Right cardiac atrium (tissue), 5 donors: ENCODE measurements around the gene ZNF212. TPM values are rescaled to one million over a fixed set of nuclear protein-coding genes. Genes with fewer than 3 reads are reported as not detected.
"Not testable (repeated sequence)": the region's sequence is repeated elsewhere in the genome, so short reads cannot be mapped to it uniquely, and the experiment has no call there.

Source experiments
- ATAC-seq, 2 donors: fragments of 200-7000 bp; cut with Tn5 transposase; one replicate each; pipeline versions ENCODE4 v1.8.0 to v1.9.1; 2020; ENCODE audit warnings: moderate library complexity in 2 of 2, mild to moderate bottlenecking in 1 of 2
- DNase-seq, 3 donors: peaks; one replicate each; pipeline ENCODE4 v3.0.0-alpha.2; 2020
- H3K27ac ChIP-seq: one replicate; pipeline ENCODE4 v1.5.1; 2013; ENCODE audit warnings: mild to moderate bottlenecking, low read length, control low read depth, moderate library complexity
- H3K27me3 ChIP-seq: one replicate; pipeline ENCODE4 v1.6.1; 2013; ENCODE audit not compliant: control insufficient read depth, insufficient read depth
- H3K4me1 ChIP-seq: one replicate; pipeline ENCODE4 v1.6.1; 2013; ENCODE audit warnings: low read length; ENCODE audit not compliant: control insufficient read depth, insufficient read depth
- H3K4me3 ChIP-seq: one replicate; pipeline ENCODE4 v1.5.1; 2013; ENCODE audit warnings: low read length, control low read depth
- H3K9me3 ChIP-seq: one replicate; pipeline ENCODE4 v1.6.1; 2013; ENCODE audit warnings: low read length; ENCODE audit not compliant: control insufficient read depth
- WGBS: extraction: QIAGEN DNeasy Blood & Tissue Kit; methylation state at CpG from one replicate; pipeline ENCODE4 v1.1.7; 2013; 5-methylcytosine and 5-hydroxymethylcytosine counted together
- intact Hi-C, 4 donors: fragments of 100-400 bp; cut with DNase I; formaldehyde crosslinking; loops; one replicate each; pipeline versions ENCODE4 v1.11.0 to v1.14.0; 2022 to 2023
- polyA plus RNA-seq: library from polyadenylated mRNA; stranded (reverse); fragments of 200-250 nt; gene quantifications from one replicate; pipeline ENCODE4 v1.2.3, GENCODE V29; 2013
- total RNA-seq, 4 donors: library from RNA; stranded (reverse); fragmentation: NEBNext Ultra II Directional; extraction: Animal tissue kit (Norgen Biotek cat#: 25700); gene quantifications; one replicate each; pipeline ENCODE4 v1.2.1, GENCODE V29; 2021
- donor health status: healthy with polysubstance abuse.
- donor health status: DM: no; HTN: yes; CAD: no.
- donor health status: DM: no; HTN: no; CAD: no.
- donor health status: DM: no; HTN: yes; CAD: no; lungs with severe emphysema.
- donor health status: DM: yes; HTN: yes; CAD: no.

The ZNF212 gene
- total and polyA plus RNA-seq, 5 donors: 4.5 to 5.7 (median 5.0) TPM

DNA sequence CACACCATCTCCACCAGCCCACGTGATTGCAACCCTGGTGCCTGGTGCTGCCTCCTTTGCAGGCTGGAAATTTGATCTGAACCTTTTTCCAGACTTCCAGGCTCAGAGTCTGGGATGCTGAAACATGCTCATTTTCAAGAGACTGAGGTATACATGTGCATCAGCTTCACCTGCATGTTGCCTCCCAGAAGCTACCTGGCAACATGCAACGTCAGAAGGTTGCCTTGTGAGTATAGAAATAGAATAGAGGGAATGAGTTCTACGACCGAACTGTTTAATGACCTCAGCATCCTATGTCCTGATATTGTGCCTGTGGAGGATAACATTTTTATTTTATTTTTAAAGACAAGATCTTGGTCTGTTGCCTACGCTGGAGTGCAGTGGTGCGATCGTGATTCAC is 1.9 kb upstream of the ZNF212 start:
- ATAC-seq: no peak
- WGBS: 85% methylated on average over 7 of the region's 7 CpGs

DNA sequence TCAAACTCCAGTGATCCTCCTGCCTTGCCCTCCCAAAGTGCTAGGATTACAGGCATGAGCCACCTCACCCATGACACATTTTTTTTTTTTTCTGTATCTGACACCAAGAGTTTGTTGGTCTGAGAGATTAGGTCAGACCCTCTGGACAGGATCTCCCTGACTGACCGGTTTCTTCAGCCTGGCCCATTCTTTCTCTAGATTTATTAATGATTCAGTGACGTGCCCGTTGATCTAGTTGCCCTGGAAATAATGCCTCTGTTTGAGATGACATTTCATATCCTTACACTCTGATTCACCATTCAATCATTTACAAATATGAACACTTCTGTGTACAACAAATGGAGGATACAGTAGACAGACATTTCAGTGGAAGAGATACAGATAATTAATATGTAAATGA is 1.4 kb upstream of the ZNF212 start:
- 79% methylated on average over 3 of the region's 3 CpGs for WGBS
- no peaks in the 10 kb centered on the region for H3K9me3 ChIP-seq
- H3K4me3 ChIP-seq: no peak overlapping the region
- intact Hi-C loops: no loop called here
- DNase-seq (no peak), ATAC-seq (no peak)
- no peaks in the 10 kb centered on the region for H3K4me1 ChIP-seq
- no peak overlapping the region for H3K27ac ChIP-seq
- no peaks in the 10 kb centered on the region for H3K27me3 ChIP-seq

More for the DNA sequence above, 1.9 kb upstream of the ZNF212 start:
- H3K27ac ChIP-seq: no peak overlapping the region
- H3K27me3 ChIP-seq: no peaks in the 10 kb centered on the region
- no peak for DNase-seq
- no peaks in the 10 kb centered on the region for H3K4me1 ChIP-seq
- intact Hi-C loops: no loop called here
- no peaks in the 10 kb centered on the region for H3K9me3 ChIP-seq
- H3K4me3 ChIP-seq: no peak overlapping the region

- ATAC-seq (no peak), DNase-seq (no peak)
- Histone ChIP-seq H3K4me1 (no peaks in the 10 kb centered on the region), H3K27ac (no peak overlapping the region), H3K9me3 (no peaks in the 10 kb centered on the region), H3K27me3 (no peaks in the 10 kb centered on the region), H3K4me3 (peak overlapping the region; percentile 79)
- intact Hi-C loops: no loop called here
- WGBS: 79% methylated on average over 5 of the region's 5 CpGs
These were observed 1.2 kb downstream of the ZNF212 start for GRCh38 chr7:149240637-149241036.

DNA sequence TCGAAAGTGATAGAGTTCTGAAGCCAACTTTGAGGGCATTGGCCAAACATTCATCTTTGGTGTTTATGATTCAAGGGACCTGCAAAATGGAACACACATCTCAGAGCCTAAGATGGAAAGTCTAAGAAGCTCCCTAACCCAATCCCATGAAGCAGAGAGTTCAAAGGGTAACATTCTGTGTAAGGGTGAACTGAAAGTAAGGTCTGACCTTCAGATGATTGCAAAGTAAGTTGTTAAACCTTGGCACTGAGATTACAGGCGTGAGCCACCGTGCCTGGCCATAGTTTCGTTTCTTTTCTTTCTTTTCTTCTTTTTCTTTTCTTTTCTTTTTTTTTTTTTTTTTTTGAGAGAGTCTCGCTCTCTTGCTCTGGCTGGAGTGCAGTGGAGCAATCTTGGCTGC is 2.2 kb downstream of the ZNF212 start:
- Histone ChIP-seq H3K27ac (no peak overlapping the region), H3K27me3 (no peaks in the 10 kb centered on the region), H3K4me1 (no peaks in the 10 kb centered on the region), H3K9me3 (no peaks in the 10 kb centered on the region), H3K4me3 (no peak overlapping the region)
- intact Hi-C loops: no loop called here
- ATAC-seq (no peak), DNase-seq (no peak)
- 95% methylated on average over 5 of the region's 5 CpGs for WGBS

GRCh38 chr7:149245244-149245643 is 5.8 kb downstream of the ZNF212 start:
- ATAC-seq: no peak
- Histone ChIP-seq H3K4me3 (no peak overlapping the region), H3K4me1 (no peaks in the 10 kb centered on the region), H3K27ac (no peak overlapping the region), H3K9me3 (no peaks in the 10 kb centered on the region), H3K27me3 (no peaks in the 10 kb centered on the region)
- intact Hi-C loops: no loop called here
- WGBS: 82% methylated on average over 5 of the region's 5 CpGs
- DNase-seq: no peak

- no peaks in the 10 kb centered on the region for H3K27me3 ChIP-seq
- no peak overlapping the region for H3K27ac ChIP-seq
- H3K4me1 ChIP-seq: no peaks in the 10 kb centered on the region
- ATAC-seq: no peak
- intact Hi-C loops: no loop called here
- no peak overlapping the region for H3K4me3 ChIP-seq
- 86% methylated on average over 5 of the region's 5 CpGs for WGBS
- H3K9me3 ChIP-seq: no peaks in the 10 kb centered on the region
- no peak for DNase-seq
These were observed 6.3 kb downstream of the ZNF212 start for GRCh38 chr7:149245744-149246143.

DNA sequence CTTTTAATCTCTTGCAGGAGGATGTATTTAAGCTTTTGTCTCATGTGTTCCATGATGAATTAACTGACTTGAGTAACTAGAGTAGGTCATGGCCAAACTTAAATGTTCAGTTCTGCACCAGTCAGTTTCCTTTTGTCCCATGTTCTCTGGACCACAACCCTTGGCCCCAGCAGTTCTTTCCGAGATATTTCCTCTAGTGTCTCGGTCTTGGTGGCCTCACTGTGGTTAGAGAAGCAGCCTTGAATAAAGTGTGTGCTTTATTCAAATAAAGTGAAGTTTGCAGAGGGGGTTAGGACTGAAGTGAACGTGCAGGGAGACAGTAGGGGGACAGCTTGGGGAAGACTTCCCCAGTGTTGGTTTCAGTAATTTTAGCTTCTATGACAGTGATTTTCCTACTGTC is 9.3 kb downstream of the ZNF212 start:
- Histone ChIP-seq H3K4me1 (no peaks in the 10 kb centered on the region), H3K27ac (no peak overlapping the region), H3K9me3 (no peaks in the 10 kb centered on the region), H3K4me3 (no peak overlapping the region), H3K27me3 (no peaks in the 10 kb centered on the region)
- DNase-seq (no peak), ATAC-seq (no peak)
- 73% methylated on average over 3 of the region's 3 CpGs for WGBS
- intact Hi-C loops: no loop called here

- ATAC-seq, H3K27ac ChIP-seq, H3K27me3 ChIP-seq, intact Hi-C loops, H3K4me3 ChIP-seq, H3K4me1 ChIP-seq, DNase-seq, H3K9me3 ChIP-seq: not testable (repeated sequence)
- WGBS: 94% methylated on average over 18 of the region's 18 CpGs
These were observed 10.7 kb downstream of the ZNF212 start for GRCh38 chr7:149250151-149250550.

GRCh38 chr7:149251518-149251917 is 12.1 kb downstream of the ZNF212 start:
- H3K9me3 ChIP-seq, H3K27ac ChIP-seq, H3K27me3 ChIP-seq, DNase-seq, H3K4me3 ChIP-seq, intact Hi-C loops, ATAC-seq, H3K4me1 ChIP-seq: not testable (repeated sequence)
- WGBS: 96% methylated on average over 10 of the region's 10 CpGs

DNA sequence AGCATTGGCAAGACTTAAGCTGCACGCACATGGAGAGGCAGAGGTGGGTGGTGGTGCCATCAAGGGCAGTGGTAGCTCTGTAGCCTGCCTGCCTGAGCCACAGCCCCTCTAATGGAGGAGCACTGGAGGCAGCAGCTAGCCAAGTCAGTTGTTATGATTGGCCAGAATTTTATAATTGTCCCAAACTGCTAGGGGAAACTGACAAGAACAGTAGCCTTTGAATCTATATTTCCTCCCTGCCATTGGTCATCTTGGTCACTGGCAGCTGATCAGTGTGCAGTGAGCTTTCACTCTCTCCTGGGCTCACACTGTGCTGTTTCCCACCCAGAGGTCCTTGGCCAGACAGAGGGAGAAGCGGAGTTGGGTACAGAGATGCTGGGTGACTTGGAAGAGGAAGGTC is 12.9 kb downstream of the ZNF212 start:
- no peak overlapping the region for H3K27ac ChIP-seq
- intact Hi-C loops: no loop called here
- H3K27me3 ChIP-seq: no peaks in the 10 kb centered on the region
- H3K4me1 ChIP-seq: no peaks in the 10 kb centered on the region
- no peak overlapping the region for H3K4me3 ChIP-seq
- no peaks in the 10 kb centered on the region for H3K9me3 ChIP-seq
- ATAC-seq (no peak), DNase-seq (no peak)
- 94% methylated on average over 2 of the region's 2 CpGs for WGBS

- no peak for DNase-seq
- 90% methylated on average over 7 of the region's 7 CpGs for WGBS
- ATAC-seq: no peak
- intact Hi-C loops: no loop called here
- Histone ChIP-seq H3K9me3 (no peaks in the 10 kb centered on the region), H3K27ac (no peak overlapping the region), H3K4me3 (no peak overlapping the region), H3K27me3 (no peaks in the 10 kb centered on the region), H3K4me1 (no peaks in the 10 kb centered on the region)
These were observed 14.2 kb downstream of the ZNF212 start for GRCh38 chr7:149253665-149254064.

- no peak for DNase-seq
- no peaks in the 10 kb centered on the region for H3K9me3 ChIP-seq
- H3K4me1 ChIP-seq: no peaks in the 10 kb centered on the region
- no peak for ATAC-seq
- WGBS: 93% methylated on average over 16 of the region's 16 CpGs
- H3K4me3 ChIP-seq: no peak overlapping the region
- intact Hi-C loops: no loop called here
- H3K27me3 ChIP-seq: no peaks in the 10 kb centered on the region
- no peak overlapping the region for H3K27ac ChIP-seq
These were observed 14.9 kb downstream of the ZNF212 start for GRCh38 chr7:149254181-149254858.
